Measurements from ENCODE around the gene COL28A1.
"Not testable (repeated sequence)": the region's sequence is repeated elsewhere in the genome, so short reads cannot be mapped to it uniquely, and the experiment has no call there.

The COL28A1 gene

DNA sequence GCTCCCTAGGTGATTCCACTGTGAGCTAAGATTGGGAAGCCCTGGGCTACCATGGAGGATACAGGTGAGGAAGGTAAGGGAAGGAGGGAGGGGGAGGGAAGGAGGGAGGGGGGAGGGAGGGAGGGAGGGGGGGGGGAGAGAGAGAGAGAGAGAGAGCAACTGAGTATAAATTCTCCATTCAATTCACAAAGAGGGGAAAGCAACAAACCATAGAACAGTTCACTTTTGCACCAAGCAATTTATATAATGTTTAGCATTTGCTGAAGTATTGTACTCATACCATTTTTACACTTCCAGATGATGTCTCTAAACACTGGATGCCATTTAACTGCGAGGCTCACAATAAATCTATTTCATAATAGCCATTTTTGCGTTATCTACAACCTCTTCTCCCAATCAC lies 118.3 kb downstream of the COL28A1 start:
- no peak for DNase-seq (ENCODE audit: low read depth in 2 of 2)

DNA sequence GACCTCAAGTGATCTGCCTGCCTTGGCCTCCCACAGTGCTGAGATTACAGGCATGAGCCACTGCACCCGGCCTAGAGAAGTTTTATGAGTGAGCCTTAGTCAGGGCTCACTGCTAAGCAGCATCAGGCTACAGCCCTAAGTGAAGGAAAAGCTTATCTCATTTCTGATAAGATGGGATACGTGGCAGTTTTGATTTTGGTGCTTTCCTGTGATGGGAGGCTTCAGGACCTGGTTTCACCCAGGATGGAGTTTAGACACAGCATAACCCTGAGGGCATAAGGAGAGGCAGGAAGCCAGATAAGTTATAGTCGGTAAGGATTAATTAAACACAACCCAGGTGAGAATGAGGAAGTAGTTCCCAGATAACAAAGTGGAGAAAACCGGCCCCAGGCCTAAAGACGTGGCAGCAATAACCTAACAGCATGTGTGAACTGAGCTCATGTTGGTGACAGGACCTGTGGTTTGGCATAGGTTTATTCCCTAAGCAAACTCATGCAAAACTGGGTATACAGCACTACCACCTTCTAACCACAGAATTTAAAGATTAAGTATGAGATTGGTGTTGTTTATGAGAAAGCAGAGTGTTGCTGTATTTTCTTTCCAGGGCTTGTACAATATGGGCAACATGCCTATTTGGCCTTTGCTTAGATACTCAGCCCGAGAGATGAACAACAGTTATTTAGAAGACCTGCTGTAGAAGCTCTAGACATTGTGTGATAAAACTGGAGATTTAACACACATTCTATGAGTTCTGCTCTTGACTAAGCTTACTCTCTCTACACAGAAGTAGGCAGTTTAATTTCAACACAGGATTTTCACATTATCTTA lies 119.4 kb downstream of the COL28A1 start:
- no peak for DNase-seq (ENCODE audit: low read depth in 2 of 2)

DNA sequence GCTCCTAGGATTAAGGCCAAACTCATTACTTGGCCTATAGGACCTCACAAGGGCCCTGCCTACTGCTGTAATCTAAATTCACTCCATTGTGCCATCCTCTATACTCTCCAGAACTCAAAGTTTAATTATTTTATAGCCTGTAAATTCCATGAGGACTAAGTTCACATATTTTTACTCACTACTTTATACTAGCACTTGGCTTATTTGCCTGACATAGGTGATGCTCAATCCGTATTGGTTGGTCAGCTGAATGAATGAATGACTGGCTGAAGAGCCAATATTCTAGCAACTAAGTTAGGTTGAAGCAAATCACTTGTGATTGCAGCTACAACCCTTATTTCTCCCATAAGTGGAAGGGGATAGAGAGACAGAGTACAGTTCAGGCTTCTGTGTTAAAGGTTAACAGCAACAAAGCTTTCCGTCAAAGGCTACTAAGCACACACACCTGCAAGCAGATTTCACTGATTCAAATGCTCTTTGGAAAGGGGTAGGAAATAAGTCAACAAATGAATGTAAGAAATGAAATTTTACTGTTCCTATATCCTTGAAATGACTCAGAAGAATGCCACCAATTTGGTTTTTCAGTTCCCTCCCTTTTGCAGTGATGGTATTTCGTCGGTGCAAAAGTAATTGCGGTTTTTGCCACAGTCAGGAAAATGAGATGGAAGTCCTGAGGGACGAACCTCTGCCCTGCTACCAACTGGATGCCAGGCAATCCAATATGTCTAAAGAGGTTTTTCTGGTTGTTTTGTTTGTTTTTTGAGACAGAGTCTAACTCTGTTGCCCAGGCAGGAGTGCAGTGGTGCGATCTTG lies 120.7 kb downstream of the COL28A1 start:
- no peak for DNase-seq (ENCODE audit: low read depth in 2 of 2)

GRCh38 chr7:7408001-7408770 lies 127.5 kb downstream of the COL28A1 start:
- no peak for DNase-seq (ENCODE audit: low read depth in 2 of 2)

DNA sequence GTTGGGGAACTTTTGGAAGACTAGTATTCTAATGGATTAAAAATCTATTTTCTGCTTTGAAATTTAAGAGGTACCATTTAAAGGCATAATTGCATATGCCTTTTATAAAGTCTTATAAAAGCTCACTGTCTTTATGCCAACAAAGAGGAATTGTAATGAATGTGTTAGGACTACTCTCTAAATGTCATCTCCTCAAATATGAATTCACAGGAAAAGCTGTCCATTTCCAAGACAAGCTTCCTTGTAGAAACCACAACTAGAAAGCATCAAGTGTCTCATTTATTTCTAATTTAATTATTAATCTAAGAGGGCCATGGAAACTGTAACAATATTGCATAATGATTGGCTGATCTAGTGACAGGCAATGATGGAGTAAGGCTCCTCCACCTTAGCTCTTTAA lies 130.2 kb downstream of the COL28A1 start:
- no peak for DNase-seq (ENCODE audit: low read depth in 2 of 2)

DNA sequence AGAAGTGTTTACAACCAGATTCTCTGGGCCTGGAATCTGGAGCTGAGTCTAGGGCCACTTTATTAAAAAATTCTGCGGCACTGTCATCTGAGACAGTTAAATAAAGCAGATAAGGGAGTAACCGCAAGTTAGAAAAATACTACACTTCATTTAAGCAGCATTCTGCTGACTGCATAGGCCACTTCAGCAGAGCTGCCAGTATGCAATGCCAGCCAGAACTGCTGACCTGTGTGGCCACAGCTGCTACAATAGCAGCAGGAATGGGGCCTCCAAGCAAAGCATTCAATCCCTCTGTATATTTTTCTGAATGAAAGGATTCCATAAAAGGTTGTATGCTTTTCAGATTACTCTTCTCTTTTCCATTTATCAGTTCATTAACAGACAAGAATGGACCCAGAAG lies 136.0 kb downstream of the COL28A1 start:
- DNase-seq (ENCODE audit: low read depth in 2 of 2) = no peak

DNA sequence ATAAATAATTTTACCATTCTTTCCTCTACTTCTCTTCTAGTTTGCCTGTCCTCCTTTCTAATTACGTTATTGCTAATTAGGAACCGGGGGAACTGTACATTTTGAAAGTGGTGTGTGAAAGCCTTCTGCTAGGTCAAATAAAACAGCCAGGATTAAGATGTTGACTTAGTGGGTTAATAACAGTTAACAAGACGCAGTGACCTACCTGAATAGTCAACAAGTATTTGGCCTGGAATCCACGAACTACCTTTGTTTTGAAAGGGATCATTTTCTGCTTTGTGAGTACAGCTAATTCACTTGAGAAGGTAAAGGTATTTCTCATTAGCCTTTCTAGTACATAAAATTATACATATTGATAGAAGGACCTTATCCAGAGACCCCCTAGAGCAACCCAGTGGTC lies 139.9 kb downstream of the COL28A1 start:
- DNase-seq (ENCODE audit: low read depth in 2 of 2) = no peak

DNA sequence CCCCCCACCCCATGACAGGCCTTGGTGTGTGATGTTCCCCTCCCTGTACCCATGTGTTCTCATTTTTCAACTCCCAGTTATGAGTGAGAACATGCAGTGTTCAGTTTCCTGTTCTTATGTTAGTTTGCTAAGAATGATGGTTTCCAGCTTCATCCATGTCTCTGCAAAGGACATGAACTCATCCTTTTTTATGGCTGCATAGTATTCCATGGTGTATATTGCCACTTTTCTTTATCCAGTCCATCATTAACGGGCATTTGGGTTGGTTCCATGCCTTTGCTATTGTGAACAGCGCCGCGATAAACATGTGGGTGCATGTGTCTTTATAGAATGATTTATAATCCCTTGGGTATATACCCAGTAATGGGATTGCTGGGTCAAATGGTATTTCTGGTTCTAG lies 147.5 kb downstream of the COL28A1 start:
- not testable (repeated sequence) for DNase-seq (ENCODE audit: low read depth in 2 of 2)

- DNase-seq (ENCODE audit: low read depth in 2 of 2) = no peak
These were observed 150.3 kb downstream of the COL28A1 start for GRCh38 chr7:7385421-7385820.

GRCh38 chr7:7384228-7384627 lies 151.4 kb downstream of the COL28A1 start:
- DNase-seq (ENCODE audit: low read depth in 2 of 2) = no peak

- DNase-seq (ENCODE audit: low read depth in 2 of 2) = no peak
These were observed 160.1 kb downstream of the COL28A1 start for GRCh38 chr7:7375538-7375937.

- DNase-seq (ENCODE audit: low read depth in 2 of 2) = no peak
These were observed 165.6 kb downstream of the COL28A1 start for GRCh38 chr7:7370076-7370475.

DNA sequence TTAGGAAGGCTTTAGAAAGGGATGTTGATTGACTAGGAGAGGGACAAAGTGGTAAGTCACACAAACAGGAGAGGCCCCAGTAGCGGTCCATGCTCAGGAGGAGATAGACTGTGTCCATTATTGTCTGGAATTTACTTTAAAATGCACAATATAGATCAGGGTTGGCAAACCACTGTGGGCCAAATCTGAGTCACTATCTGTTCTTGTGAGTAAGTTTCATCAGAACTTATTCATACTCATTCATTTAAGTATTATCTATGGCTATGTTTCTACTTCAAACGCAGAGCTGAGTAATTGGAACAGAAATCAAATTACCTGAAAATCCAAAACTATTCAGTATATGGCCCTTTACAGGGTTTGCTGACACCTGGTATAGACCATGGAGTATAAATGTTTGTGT lies 166.5 kb downstream of the COL28A1 start:
- DNase-seq (ENCODE audit: low read depth in 2 of 2) = no peak

GRCh38 chr7:7354674-7355073 lies 181.0 kb downstream of the COL28A1 start:
- DNase-seq (ENCODE audit: low read depth in 2 of 2) = no peak

- no peak for DNase-seq (ENCODE audit: low read depth in 2 of 2)
These were observed 182.8 kb downstream of the COL28A1 start for GRCh38 chr7:7352845-7353244.

GRCh38 chr7:7351832-7352231 lies 183.8 kb downstream of the COL28A1 start:
- no peak for DNase-seq (ENCODE audit: low read depth in 2 of 2)

- DNase-seq (ENCODE audit: low read depth in 2 of 2) = no peak
These were observed 184.5 kb downstream of the COL28A1 start for GRCh38 chr7:7351156-7351555.

DNA sequence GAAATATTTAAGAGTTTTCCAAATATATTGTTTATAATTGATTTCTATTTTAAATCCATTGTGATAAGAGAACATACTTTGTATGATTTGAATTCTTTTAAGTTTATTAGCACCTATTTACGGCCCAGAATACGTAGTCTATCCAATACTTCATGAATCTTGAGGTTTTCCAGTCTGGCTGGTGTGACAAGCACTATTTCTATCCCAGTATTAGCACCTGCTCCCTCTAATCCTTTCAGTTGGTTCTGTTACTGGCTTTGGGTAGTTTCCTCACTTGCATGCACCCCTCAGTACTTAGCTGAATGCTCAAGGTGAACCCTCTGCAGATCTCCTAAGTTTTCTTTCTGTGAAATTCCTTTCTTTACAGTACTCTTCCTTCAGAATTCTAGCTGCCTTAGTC lies 186.5 kb downstream of the COL28A1 start:
- DNase-seq (ENCODE audit: low read depth in 2 of 2) = no peak

- DNase-seq (ENCODE audit: low read depth in 2 of 2) = no peak
These were observed 188.6 kb downstream of the COL28A1 start for GRCh38 chr7:7347045-7347444.

DNA sequence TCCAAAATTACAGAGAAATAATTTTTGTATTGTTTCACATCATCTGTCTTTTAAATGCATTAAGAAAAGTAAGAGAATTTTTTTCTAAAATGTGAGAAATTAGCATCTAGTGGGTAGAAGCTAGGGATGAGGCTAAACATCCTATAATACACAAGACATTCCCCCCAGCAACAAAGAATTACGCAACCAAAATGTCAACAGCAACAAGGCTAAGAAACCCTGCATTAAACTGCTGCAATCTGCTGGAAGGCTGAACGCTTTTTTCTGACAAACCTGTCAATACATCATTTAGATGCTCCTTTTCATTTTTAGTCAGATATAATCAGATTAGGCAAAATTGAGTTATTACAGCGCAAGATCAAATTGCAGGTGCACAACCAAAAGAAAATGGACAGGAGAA lies 191.1 kb downstream of the COL28A1 start:
- DNase-seq (ENCODE audit: low read depth in 2 of 2) = no peak

DNA sequence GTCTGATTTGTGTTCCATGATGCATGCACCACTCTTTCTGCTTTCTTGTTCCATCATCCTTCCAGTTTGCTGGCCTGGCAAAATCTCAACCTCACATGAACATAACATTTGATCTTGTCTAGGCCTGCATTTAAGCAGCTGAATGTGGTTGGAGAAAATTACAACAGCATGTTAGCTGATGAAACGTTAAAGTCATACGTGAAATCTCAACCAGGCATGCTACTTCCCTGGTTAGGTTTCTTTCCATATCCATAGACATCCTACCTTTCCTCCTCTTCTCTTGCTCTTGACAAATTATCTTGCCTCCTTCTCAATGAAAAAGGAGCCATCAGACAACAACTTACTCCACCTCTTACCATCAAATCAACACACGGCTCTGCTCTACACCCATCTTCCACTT lies 199.8 kb downstream of the COL28A1 start:
- DNase-seq (ENCODE audit: low read depth in 2 of 2) = no peak

- DNase-seq (ENCODE audit: low read depth in 2 of 2) = no peak
These were observed 200.5 kb downstream of the COL28A1 start for GRCh38 chr7:7335215-7335614.
